DND-41 (cell line): ENCODE results near the gene NAGPA.

Experiments used
- CTCF ChIP-seq: IDR thresholded peaks from 2 replicates; pipeline ENCODE4 v1.5.1; 2012; ENCODE audit warnings: borderline replicate concordance, low read length, moderate library complexity, mild to moderate bottlenecking; ENCODE audit not compliant: poor library complexity, severe bottlenecking; ENCODE audit errors: extremely low read depth
- EZH2 ChIP-seq: IDR thresholded peaks from 3 replicates; pipeline ENCODE4 v1.6.1; 2012; ENCODE audit warnings: borderline replicate concordance, low read depth, mild to moderate bottlenecking, moderate library complexity, low read length, inconsistent platforms; ENCODE audit not compliant: severe bottlenecking

DNA sequence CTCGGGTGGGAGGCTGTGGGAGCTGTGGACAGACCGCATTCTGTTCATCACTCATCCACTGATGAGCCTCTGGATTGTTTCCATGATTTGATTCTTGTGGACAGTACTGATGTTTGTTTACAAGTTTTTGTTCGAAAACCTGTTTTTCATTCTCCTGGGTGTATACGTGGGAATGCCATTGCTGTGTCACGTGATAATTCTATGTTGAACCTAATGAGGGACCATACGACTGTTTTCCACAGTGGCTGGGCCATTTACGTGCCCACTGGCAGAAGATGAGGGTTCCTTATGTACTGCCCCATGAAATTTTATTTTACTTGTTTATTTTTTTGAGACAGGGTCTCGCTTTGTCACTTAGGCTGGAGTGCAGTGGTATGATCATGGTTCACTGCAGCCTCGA lies 35.3 kb upstream of the NAGPA start:
- TF ChIP-seq CTCF (no peak), EZH2 (no peak)
